ENCODE measurements around the gene HELZ2.

Gene HELZ2, protein sequence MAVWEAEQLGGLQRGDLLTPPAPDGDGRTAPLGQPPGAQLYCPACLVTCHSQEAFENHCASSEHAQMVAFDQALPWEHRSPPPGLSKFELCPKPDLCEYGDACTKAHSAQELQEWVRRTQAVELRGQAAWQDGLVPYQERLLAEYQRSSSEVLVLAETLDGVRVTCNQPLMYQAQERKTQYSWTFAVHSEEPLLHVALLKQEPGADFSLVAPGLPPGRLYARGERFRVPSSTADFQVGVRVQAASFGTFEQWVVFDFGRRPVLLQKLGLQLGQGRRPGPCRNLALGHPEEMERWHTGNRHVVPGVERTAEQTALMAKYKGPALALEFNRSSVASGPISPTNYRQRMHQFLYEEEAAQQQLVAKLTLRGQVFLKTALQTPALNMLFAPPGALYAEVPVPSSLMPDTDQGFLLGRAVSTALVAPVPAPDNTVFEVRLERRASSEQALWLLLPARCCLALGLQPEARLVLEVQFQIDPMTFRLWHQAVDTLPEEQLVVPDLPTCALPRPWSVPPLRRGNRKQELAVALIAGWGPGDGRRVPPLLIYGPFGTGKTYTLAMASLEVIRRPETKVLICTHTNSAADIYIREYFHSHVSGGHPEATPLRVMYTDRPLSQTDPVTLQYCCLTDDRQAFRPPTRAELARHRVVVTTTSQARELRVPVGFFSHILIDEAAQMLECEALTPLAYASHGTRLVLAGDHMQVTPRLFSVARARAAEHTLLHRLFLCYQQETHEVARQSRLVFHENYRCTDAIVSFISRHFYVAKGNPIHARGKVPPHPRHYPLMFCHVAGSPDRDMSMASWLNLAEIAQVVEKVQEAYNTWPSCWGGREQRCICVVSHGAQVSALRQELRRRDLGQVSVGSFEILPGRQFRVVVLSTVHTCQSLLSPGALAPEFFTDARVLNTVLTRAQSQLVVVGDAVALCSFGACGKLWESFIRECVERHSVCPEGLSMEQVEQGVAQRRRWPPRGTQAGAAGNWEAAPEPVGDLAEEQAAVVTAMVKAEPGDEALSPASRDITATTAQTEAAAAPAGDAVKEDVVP (N-terminal part only)

GRCh38 chr20:63574156-63574828, at the start of gene HELZ2:
TSS of gene HELZ2 (minus strand) at chr20:63574239. CDS start at chr20:63572385, 1,854 bp downstream.
- POLR2A ChIA-PET: interaction anchor here (0.6 to 0.9 kb wide), 4 partner anchors 10 to 291 kb away, joined by 3 to 5 read pairs (median 3); partner anchors contain the start of gene TPD52L2
- TF ChIP-seq, protein P1, sequence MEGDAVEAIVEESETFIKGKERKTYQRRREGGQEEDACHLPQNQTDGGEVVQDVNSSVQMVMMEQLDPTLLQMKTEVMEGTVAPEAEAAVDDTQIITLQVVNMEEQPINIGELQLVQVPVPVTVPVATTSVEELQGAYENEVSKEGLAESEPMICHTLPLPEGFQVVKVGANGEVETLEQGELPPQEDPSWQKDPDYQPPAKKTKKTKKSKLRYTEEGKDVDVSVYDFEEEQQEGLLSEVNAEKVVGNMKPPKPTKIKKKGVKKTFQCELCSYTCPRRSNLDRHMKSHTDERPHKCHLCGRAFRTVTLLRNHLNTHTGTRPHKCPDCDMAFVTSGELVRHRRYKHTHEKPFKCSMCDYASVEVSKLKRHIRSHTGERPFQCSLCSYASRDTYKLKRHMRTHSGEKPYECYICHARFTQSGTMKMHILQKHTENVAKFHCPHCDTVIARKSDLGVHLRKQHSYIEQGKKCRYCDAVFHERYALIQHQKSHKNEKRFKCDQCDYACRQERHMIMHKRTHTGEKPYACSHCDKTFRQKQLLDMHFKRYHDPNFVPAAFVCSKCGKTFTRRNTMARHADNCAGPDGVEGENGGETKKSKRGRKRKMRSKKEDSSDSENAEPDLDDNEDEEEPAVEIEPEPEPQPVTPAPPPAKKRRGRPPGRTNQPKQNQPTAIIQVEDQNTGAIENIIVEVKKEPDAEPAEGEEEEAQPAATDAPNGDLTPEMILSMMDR (IDR thresholded peaks at IDR 0.05; ENCODE audit: insufficient read depth, low read length, missing control alignments): no peak
- no peak for DNase-seq (ENCODE audit: low read depth, low spot score)
- CTCF ChIA-PET: interaction anchor here (1.4 to 1.5 kb wide), 2 partner anchors 12 to 36 kb away, joined by 4 to 7 read pairs; no protein-coding TSS in a partner anchor
- peak within 1 kb of the TSS; percentile 84 for H3K4me3 ChIP-seq (ENCODE audit: low read depth, low read length)

DNA sequence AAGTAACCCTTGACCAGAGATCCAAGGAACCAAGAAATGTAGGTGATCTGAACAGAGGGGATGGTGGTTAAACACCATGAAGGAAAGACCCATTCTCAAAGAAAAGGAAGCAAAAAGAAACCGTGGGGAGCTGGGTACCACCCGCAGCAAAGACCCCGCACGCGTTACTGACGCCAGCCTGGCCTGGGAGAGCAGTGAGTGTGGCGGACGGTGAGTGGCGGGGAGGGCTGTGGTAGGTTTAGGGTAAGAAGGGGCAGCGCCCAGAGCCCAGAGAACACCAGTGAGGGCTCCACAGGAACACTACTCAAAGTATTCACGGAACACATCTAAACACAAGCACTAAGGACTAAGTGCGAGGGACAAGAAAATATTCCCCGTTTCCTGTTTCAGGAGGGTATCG, 48.7 kb upstream of the HELZ2 start:
- CTCF ChIA-PET: interaction anchor here (0.7 kb wide), 1 partner anchor 9 kb away, joined by 3 read pairs; no protein-coding TSS in a partner anchor
- TF ChIP-seq, protein P1 (IDR thresholded peaks at IDR 0.05; ENCODE audit: insufficient read depth, low read length, missing control alignments): no peak
- DNase-seq (ENCODE audit: low read depth, low spot score): no peak
- POLR2A ChIA-PET: no interaction called here
- no peak overlapping the region for H3K4me3 ChIP-seq (ENCODE audit: low read depth, low read length)

DNA sequence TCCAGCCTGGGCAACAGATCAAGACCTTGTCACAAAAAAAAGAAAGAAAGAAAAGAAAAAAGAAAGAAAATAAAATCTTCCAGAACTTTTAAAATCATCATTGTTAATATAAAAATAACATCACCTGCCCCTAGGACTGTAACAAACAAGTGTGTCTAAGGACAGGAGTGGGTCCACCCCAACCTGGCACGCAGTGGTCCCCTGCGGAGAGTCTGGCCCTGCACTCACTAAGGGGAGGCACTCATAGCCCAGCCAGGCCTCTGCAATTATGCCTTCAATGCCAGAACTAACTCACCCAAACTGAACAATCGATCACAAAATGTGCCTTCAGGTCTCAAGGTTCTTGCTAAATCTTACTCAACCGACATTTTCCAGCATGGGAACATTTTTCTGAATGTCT, 48.1 kb upstream of the HELZ2 start:
- TF ChIP-seq, protein P1 (IDR thresholded peaks at IDR 0.05; ENCODE audit: insufficient read depth, low read length, missing control alignments): no peak
- POLR2A ChIA-PET: no interaction called here
- CTCF ChIA-PET: interaction anchor here (0.7 kb wide), 1 partner anchor 8 kb away, joined by 3 read pairs; no protein-coding TSS in a partner anchor

GRCh38 chr20:63620991-63621390, 47.0 kb upstream of the HELZ2 start:
- ChIA-PET POLR2A (interaction anchor here (0.7 kb wide), 1 partner anchor 92 kb away, joined by 4 read pairs; no protein-coding TSS in a partner anchor), CTCF (no interaction called here)

More for the DNA sequence above, 48.1 kb upstream of the HELZ2 start:
- H3K4me3 ChIP-seq (ENCODE audit: low read depth, low read length): no peak overlapping the region
- no peak for DNase-seq (ENCODE audit: low read depth, low spot score)

DNA sequence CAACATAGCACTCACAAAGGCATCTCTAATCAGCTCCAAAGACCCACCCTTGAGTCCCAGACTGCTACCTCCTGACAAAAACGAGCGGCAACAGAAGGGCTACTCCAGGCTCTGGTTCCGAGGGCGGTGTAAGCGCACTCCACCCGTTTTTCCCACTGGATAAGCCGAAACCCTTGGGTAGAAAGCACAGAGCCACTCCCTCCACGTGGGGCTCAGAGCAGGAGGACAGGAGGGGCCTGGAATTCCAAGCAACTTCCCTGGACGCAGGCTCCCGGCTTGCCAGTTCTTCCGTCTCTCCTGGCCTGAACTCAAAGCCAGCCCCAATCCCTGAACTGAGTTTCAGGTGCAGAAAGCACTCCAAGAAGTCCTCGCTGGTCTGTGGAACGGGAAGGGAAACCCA, 45.5 kb upstream of the HELZ2 start:
- ChIA-PET POLR2A (no interaction called here), CTCF (no interaction called here)
- DNase-seq (ENCODE audit: low read depth, low spot score): no peak
- TF ChIP-seq, protein P1 (IDR thresholded peaks at IDR 0.05; ENCODE audit: insufficient read depth, low read length, missing control alignments): no peak
- H3K4me3 ChIP-seq (ENCODE audit: low read depth, low read length): no peak overlapping the region

More at GRCh38 chr20:63620991-63621390, 47.0 kb upstream of the HELZ2 start:
- DNase-seq (ENCODE audit: low read depth, low spot score): no peak
- H3K4me3 ChIP-seq (ENCODE audit: low read depth, low read length): no peak overlapping the region
- TF ChIP-seq, protein P1 (IDR thresholded peaks at IDR 0.05; ENCODE audit: insufficient read depth, low read length, missing control alignments): no peak
